Tibial nerve (tissue), 3 donors: ENCODE results near the gene MAST3.

ENCODE experiments used
- POLR2A ChIP-seq, 2 donors: fragments of 450-650 bp; IDR thresholded peaks; one replicate each; pipeline ENCODE4 v1.6.1; 2017; ENCODE audit warnings: antibody characterized with exemption in 2 of 2, mild to moderate bottlenecking in 2 of 2, moderate library complexity in 2 of 2
- TF ChIP-seq, protein P1 (sequence below), 5 experiments: fragments of 200-600 bp in 3 of 5; fragments of 450-650 bp in 2 of 5; sonication (generic) in 3 of 5; IDR thresholded peaks; one replicate each; pipeline ENCODE4 v1.5.1; 2016 to 2019; ENCODE audit warnings: antibody characterized with exemption in 5 of 5, mild to moderate bottlenecking in 3 of 5, moderate library complexity in 2 of 5

DNA sequence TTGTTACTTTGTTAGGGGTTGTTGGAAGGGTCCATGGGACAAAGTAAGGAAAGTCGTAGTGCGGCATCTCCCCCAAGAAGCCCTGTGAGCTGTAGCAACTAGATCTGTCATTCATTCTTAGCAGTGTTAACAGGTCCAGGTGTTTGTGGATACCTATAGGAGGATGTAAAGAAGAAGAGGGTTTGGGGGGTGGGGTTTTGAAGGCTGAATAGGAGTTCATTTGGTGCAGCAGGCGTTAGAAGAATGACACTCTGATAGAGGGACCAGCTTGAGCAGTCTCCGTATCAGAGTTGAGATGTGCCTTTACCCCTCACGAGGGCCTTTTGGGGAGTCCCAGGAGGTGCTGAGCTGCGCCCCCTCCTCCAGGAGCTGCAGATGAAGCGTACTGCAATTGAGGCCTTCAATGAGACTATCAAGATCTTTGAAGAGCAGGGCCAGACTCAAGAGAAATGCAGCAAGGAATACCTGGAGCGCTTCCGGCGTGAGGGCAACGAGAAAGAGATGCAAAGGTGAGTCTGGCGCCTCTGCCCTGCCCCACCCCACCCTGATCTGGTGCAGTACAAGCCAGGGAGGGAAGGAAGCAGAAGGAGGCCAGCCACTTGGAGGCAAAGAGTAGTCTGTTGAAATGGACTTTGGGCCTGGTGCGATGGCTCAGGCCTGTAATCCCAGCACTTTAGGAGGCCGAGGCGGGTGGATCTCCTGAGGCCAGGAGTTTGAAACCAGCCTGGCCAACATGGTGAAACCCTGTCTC lies 68.4 kb downstream of the MAST3 start:
- TF ChIP-seq, protein P1, sequence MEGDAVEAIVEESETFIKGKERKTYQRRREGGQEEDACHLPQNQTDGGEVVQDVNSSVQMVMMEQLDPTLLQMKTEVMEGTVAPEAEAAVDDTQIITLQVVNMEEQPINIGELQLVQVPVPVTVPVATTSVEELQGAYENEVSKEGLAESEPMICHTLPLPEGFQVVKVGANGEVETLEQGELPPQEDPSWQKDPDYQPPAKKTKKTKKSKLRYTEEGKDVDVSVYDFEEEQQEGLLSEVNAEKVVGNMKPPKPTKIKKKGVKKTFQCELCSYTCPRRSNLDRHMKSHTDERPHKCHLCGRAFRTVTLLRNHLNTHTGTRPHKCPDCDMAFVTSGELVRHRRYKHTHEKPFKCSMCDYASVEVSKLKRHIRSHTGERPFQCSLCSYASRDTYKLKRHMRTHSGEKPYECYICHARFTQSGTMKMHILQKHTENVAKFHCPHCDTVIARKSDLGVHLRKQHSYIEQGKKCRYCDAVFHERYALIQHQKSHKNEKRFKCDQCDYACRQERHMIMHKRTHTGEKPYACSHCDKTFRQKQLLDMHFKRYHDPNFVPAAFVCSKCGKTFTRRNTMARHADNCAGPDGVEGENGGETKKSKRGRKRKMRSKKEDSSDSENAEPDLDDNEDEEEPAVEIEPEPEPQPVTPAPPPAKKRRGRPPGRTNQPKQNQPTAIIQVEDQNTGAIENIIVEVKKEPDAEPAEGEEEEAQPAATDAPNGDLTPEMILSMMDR (IDR thresholded peaks at IDR 0.05) = no peak
- TF ChIP-seq POLR2A (IDR thresholded peaks at IDR 0.05) = no peak
